ENCODE data around the gene RAP1GAP2.
"Not testable (repeated sequence)": the region's sequence is repeated elsewhere in the genome, so short reads cannot be mapped to it uniquely, and the experiment has no call there.

Gene RAP1GAP2

DNA sequence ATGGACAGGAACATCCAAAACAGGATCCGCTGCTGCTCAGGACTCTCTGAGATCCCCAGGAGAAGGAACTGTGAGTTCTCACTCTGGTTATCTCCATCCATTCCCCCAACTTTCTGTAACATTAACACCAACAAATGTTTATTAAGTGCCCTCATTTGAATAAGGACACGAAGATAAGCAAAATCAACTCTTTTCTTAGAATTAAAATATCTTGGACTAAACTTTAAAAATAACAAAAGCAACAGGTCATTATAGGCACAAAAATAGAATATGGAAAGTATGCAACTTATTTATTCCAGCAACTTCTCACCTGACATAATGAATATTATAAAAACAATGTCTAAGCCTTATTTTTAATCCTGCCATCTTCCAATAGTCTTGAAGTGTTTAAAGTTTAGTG lies 267.3 kb downstream of the RAP1GAP2 start, which contains the start of gene OR1D5:
OR1D5 (minus strand) TSS at position 101 of the 400 bp plus-strand sequence; CDS start at position 101, 0 bp downstream.
- DNase-seq = not testable (repeated sequence)

DNA sequence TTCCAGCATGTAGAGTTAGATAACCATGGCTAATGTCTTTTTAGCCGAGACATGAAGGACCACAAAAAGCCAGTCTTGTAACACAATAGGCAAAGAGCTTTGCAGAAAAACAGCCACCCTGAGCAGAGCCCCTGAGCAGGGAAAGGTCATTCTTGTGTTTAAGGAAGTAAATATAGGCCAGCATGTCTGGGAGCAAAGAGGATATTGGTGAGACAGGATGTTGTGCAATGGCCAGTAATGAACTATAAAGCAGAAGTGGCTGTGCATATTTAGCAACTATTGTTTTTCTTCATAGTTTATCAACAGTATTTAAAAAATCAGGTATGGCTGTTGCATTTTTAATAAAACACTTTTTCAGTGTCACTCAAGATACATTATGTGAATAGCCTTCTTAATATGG lies 269.0 kb downstream of the RAP1GAP2 start:
- not testable (repeated sequence) for DNase-seq

DNA sequence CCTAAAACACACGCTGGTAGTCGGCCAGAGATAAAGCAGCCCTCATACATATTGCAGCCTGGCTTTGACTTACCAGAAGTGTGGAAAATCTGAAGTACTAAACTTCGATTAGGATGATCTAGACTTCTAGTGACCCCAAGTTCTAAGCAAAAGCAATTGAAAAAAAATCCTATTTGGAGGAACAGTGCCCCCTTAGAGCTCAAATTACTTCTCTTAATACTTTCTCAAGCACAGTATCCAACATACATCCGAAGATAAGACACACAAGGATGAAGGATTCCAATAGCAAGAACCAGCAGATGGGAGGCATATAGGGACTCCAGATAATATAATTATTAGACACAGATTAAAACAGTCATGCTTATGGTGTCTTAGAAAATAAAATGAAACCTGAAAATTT lies 277.6 kb downstream of the RAP1GAP2 start:
- DNase-seq = not testable (repeated sequence)
